GM12874 (cell line): Measurements from ENCODE around the gene GLS.

ENCODE experiments used
- CTCF ChIP-seq: IDR thresholded peaks from 2 replicates; pipeline ENCODE4 v1.5.1; 2011; ENCODE audit warnings: low read depth, mild to moderate bottlenecking, control low read depth, low read length, moderate library complexity; ENCODE audit not compliant: insufficient read depth

GLS gene

GRCh38 chr2:190996338-190996946, 115.8 kb downstream of the GLS start:
- TF ChIP-seq CTCF = peak; percentile 65

DNA sequence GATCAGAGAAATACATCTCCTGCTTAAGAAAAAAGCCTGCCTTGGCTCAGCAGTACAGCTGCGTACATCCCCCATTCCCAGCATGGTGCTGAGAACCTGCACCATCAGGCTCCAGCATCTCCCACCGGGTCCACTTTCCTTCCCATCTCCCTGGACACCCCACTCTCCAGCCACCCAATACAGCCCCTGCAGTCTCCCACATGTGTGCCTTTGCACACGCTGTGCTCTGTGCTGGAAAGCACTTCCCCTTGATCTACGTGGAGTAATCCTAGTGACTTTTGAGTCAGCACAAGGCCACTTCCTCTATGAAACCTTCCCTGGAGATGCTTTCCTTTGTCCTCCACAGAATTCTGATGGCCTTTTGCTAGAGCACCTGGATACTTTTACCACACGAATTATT, 116.3 kb downstream of the GLS start:
- no peak for TF ChIP-seq CTCF

DNA sequence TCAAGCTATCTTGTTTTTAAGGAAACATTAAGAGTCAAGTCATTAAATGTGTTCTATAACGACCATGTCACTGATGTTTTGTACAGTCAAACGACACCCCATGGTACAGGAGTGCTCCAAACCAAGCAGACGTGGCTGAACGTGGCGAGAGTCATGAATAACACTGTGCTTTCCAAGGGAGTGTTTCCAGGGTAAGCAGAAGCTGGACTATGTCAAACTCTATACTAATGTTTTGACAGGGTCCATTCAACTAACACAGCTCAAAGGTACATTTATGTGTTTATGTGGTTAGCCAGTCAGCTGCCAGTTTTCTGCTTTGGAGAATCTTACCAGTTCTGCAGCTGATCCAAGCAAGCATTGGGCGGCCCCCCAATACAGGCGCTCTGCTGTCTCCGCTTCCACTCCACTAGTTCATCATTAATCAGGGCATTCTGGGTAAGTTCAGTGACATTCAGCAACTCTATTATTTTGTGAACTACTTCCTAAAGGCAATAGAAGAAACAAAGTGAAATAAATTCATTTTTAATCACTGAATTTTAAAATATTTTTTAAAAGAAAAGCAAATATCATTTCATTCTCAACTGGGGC, 117.0 kb downstream of the GLS start:
- no peak for TF ChIP-seq CTCF

DNA sequence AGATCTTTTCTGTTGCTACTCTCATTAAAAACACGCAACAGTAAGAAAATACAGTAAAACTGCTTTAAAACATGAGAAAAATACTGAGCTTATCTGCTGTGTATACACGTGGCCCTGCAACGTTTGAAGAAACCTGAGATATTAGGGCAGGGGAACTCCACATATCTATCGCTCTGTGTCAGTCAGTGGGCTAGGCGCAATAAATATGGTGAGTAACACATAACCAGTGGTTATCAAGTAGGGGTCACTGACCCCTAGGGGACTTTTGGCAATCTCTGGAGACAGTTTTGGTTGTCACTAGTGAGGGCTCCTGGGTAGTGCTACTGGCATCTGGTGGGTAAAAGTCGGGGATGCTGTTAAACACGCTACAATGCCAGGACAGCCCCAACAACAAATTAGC, 118.4 kb downstream of the GLS start:
- TF ChIP-seq CTCF = no peak

DNA sequence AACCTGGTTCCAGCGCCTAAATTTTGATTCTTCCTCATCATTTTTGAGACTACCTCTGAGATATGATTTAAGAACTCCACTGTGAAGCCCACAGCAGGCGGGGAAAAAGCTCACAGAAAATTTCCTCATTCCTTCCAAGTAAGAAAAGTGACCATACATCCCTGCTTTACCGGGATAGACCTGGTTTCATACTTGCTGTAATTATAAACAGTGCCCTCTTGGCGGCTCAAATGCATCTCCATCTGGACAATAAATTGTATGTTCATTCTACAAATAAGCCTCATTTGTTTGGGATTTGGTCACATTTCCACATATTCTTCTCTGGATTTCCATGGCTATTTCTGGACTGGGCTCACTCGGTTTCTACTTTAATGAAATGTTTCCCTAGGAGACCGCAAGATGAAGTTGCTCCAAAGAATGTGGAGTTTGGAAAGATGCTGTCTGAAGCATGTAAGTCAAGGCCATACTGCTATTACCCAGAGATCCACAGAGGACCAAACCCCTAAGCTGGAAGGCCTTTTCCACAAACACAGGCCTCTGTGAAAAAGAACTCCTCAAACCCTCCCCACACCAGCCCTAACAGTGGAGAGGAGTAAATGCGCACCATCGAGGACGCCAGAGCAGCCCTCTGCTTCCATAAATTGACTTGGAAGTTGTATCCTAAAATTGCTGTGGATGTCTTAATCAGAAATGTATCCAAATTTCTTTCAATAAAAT, 119.5 kb downstream of the GLS start:
- TF ChIP-seq CTCF = no peak

GRCh38 chr2:191001032-191001431, 120.4 kb downstream of the GLS start:
- TF ChIP-seq CTCF = no peak

GRCh38 chr2:191001624-191002023, 121.0 kb downstream of the GLS start:
- TF ChIP-seq CTCF = no peak
